K562 (cell line): ENCODE results near the gene PSMA7. TPM values are rescaled to one million over a fixed set of nuclear protein-coding genes. Genes with fewer than 3 reads are reported as not detected.

Experiments
- ATAC-seq: fragments of 200-7000 bp; cut with Tn5 transposase; 3 replicates; pipeline ENCODE4 v1.9.1; 2020; ENCODE audit warnings: moderate library complexity
- BruUV-seq: library from RNA; stranded (reverse); fragments of 400-500 nt; replicated peaks from 2 replicates; lab custom pipeline; 2021; lab: Mats Ljungman, UMichigan
- CTCF ChIA-PET: fragments of 300-600 bp; formaldehyde crosslinking; extraction: SDS; loops from one replicate; lab custom pipeline; 2021; ENCODE audit warnings: low intra/inter-chr PET ratio; lab: Yijun Ruan, JAX
- POLR2A ChIA-PET: fragments of 300-600, 350-650 bp; sonication (Branson Sonifier 250); formaldehyde crosslinking; extraction: SDS; loops from one replicate; lab custom pipeline; 2021; ENCODE audit warnings: antibody characterized with exemption, inconsistent platforms; lab: Yijun Ruan, JAX
- DNase-seq, 4 experiments: peaks; one replicate each; pipeline versions ENCODE4 v3.0.0 to v3.0.0-alpha.2; 2011 to 2018; ENCODE audit warnings: low spot score in 3 of 4, mixed read lengths in 3 of 4; ENCODE audit errors: extremely low read depth in 1 of 4
- FAIRE-seq: peaks from 2 replicates; lab custom pipeline; 2011; peaks lifted over from hg19 to GRCh38; lab: Jason Lieb, UNC
- H2AFZ ChIP-seq: 2 replicates; pipeline ENCODE4 v1.6.0; 2011; ENCODE audit warnings: low read depth, low read length, control low read depth, inconsistent platforms
- H3K27ac ChIP-seq: fragments of 200-600 bp; 3 replicates; pipeline ENCODE4 v1.8.0; 2011; ENCODE audit warnings: low read depth, mild to moderate bottlenecking, control low read depth, inconsistent platforms, low read length, moderate library complexity, mixed read lengths; ENCODE audit errors: extremely low read depth
- H3K27me3 ChIP-seq, 2 experiments: fragments of 300-600 bp in 1 of 2; 2 replicates in 1 of 2; 3 replicates in 1 of 2; pipeline versions ENCODE4 v1.6.0 to v1.8.0; 2011; ENCODE audit warnings: inconsistent platforms in 2 of 2, low read length in 2 of 2, mild to moderate bottlenecking in 1 of 2, mixed read lengths in 1 of 2, moderate library complexity in 1 of 2; ENCODE audit not compliant: control insufficient read depth in 2 of 2, insufficient read depth in 2 of 2
- H3K36me3 ChIP-seq: fragments of 300-600 bp; 3 replicates; pipeline ENCODE4 v1.8.0; 2011; ENCODE audit warnings: mild to moderate bottlenecking, low read length, inconsistent platforms; ENCODE audit not compliant: control insufficient read depth, insufficient read depth
- H3K4me1 ChIP-seq, 2 experiments: fragments of 200-600 bp in 1 of 2; replicated peaks in 1 of 2; 2 replicates in 1 of 2; 3 replicates in 1 of 2; pipeline versions ENCODE4 v1.5.1 to v1.8.0; 2011; ENCODE audit warnings: inconsistent platforms in 2 of 2, low read length in 2 of 2, mild to moderate bottlenecking in 1 of 2, mixed read lengths in 1 of 2, moderate library complexity in 1 of 2; ENCODE audit not compliant: control insufficient read depth in 2 of 2, insufficient read depth in 2 of 2
- H3K4me2 ChIP-seq: 2 replicates; pipeline ENCODE4 v1.6.1; 2011; ENCODE audit warnings: low read length, control low read depth, inconsistent platforms, mixed read lengths; ENCODE audit not compliant: insufficient read depth
- H3K4me3 ChIP-seq: fragments of 200-600 bp; sonication (generic), shearing (Covaris generic); 2 replicates; pipeline ENCODE4 v1.5.1; 2016; ENCODE audit warnings: control low read depth, inconsistent platforms
- H3K79me2 ChIP-seq: fragments of 200-600 bp; 3 replicates; pipeline ENCODE4 v1.8.0; 2011; ENCODE audit warnings: low read length, inconsistent platforms; ENCODE audit not compliant: control insufficient read depth, insufficient read depth
- H3K9ac ChIP-seq, 2 experiments: 2 replicates each; pipeline versions ENCODE4 v1.6.0 to v1.6.1; 2011; ENCODE audit warnings: low read depth in 2 of 2, low read length in 2 of 2, control low read depth in 1 of 2, inconsistent platforms in 1 of 2, mild to moderate bottlenecking in 1 of 2, mixed read lengths in 1 of 2; ENCODE audit not compliant: insufficient read depth in 1 of 2
- H3K9me1 ChIP-seq: one replicate; pipeline ENCODE4 v1.6.0; 2011; ENCODE audit warnings: inconsistent platforms, mild to moderate bottlenecking, low read length, moderate library complexity; ENCODE audit not compliant: control insufficient read depth, insufficient read depth
- H3K9me3 ChIP-seq: replicated peaks from 2 replicates; pipeline ENCODE4 v1.5.1; 2011; ENCODE audit warnings: low read depth, low read length, inconsistent platforms; ENCODE audit not compliant: control insufficient read depth, insufficient read depth
- H4K20me1 ChIP-seq: replicated peaks from 2 replicates; pipeline ENCODE4 v1.6.1; 2011; ENCODE audit warnings: low read length, inconsistent platforms, mixed read lengths; ENCODE audit not compliant: control insufficient read depth, insufficient read depth
- ATF4 ChIP-seq: fragments of 450-650 bp; formaldehyde crosslinking; IDR thresholded peaks from 2 replicates; pipeline ENCODE4 v1.4.0; 2022; ENCODE audit warnings: mild to moderate bottlenecking, moderate library complexity
- HES1 ChIP-seq: fragments of 450-650 bp; IDR thresholded peaks from 2 replicates; pipeline ENCODE4 v1.6.1; 2016; ENCODE audit warnings: low read depth, mild to moderate bottlenecking, moderate library complexity
- KDM2B ChIP-seq: fragments of 250-450 bp; sonication (Bioruptor Pico); IDR thresholded peaks from 2 replicates; pipeline ENCODE4 v1.8.0; 2021; ENCODE audit warnings: mild to moderate bottlenecking, moderate library complexity
- LEF1 ChIP-seq: fragments of 450-650 bp; IDR thresholded peaks from 2 replicates; pipeline ENCODE4 v1.6.1; 2016; ENCODE audit warnings: mild to moderate bottlenecking
- MYC ChIP-seq, 2 experiments: fragments of 250-450 bp in 1 of 2; sonication (Bioruptor Pico) in 1 of 2; IDR thresholded peaks; 2 replicates each; pipeline versions ENCODE4 v1.5.1 to v1.6.1; 2012 to 2021; ENCODE audit warnings: low read depth in 2 of 2, borderline replicate concordance in 1 of 2, improper control_type of control experiment in 1 of 2, low read length in 1 of 2, mild to moderate bottlenecking in 1 of 2, moderate library complexity in 1 of 2
- SMAD2 ChIP-seq: fragments of 150-350 bp; IDR thresholded peaks from 2 replicates; pipeline ENCODE4 v1.6.1; 2014; ENCODE audit warnings: low read depth, mild to moderate bottlenecking, low read length
- ZNF707 ChIP-seq: fragments of 250-450 bp; sonication (Bioruptor Pico); conservative IDR thresholded peaks from 2 replicates; pipeline ENCODE4 v1.8.0; 2022; ENCODE audit warnings: inconsistent platforms, mild to moderate bottlenecking, moderate library complexity
- WGBS: fragments of 100-300 bp; shearing (Covaris generic); methylation state at CpG from one replicate; pipeline ENCODE4 v1.1.6; 2016; ENCODE audit warnings: low coverage, mixed read lengths; ENCODE audit not compliant: insufficient coverage; ENCODE audit errors: missing lambda C conversion rate; 5-methylcytosine and 5-hydroxymethylcytosine counted together
- in situ Hi-C: fragments of 300-500 bp; cut with MboI; formaldehyde crosslinking; loops from 4 replicates; pipeline ENCODE4 v1.15.0; 2018; ENCODE audit warnings: inconsistent platforms, mixed read lengths
- intact Hi-C: fragments of 100-400 bp; cut with micrococcal nuclease; formaldehyde crosslinking; loops from 2 replicates; pipeline ENCODE4 v1.14.2; 2022
- polyA plus RNA-seq, 8 experiments: library from polyadenylated mRNA; depleted of rRNA in 4 of 8; stranded (reverse) in 5 of 8; unstranded in 3 of 8; fragments of >200 nt; fragmentation: Nextera tagmentation in 2 of 8; fragmentation: Illumina TruSeq in 1 of 8; extraction: Ambion mirVana in 2 of 8; extraction: Trizol in 1 of 8; gene quantifications; 2 replicates each; pipeline versions ENCODE4 v1.2.1 to v1.2.3, GENCODE V29; 2011 to 2014; ENCODE audit warnings: inconsistent platforms in 1 of 8, missing spikeins in 1 of 8
- total RNA-seq, 7 experiments: library from RNA; depleted of rRNA in 6 of 7; stranded (reverse); fragments of >200 nt in 6 of 7; fragmentation: Illumina TruSeq in 2 of 7; extraction: Trizol in 2 of 7; gene quantifications; 2 replicates each; pipeline versions ENCODE4 v1.2.1 to v1.2.3, GENCODE V29; 2011 to 2021; ENCODE audit warnings: low replicate concordance in 1 of 7

The PSMA7 gene
- total and polyA plus RNA-seq, 9 of the 15 experiments (the other 6 are each of a cell fraction or from before 2014, with no cell fraction given), result 257 to 510 (median 393) TPM

- no peaks in the 10 kb centered on the region for H3K9me1 ChIP-seq
- H3K27me3 ChIP-seq, result no peaks in the 10 kb centered on the region
- WGBS, result 97% methylated on average over 19 of the region's 20 CpGs
- no peak overlapping the region for H3K4me2 ChIP-seq
- H3K36me3 ChIP-seq, result peaks cover 97% of the 10 kb centered on the region
- H2AFZ ChIP-seq, result no peak overlapping the region
- POLR2A ChIA-PET, result interaction anchor here (0.8 to 9.5 kb wide), 4 partner anchors 6 to 14 kb away, joined by 3 to 78 read pairs (median 4); no protein-coding TSS in a partner anchor
- H3K79me2 ChIP-seq, result peaks cover 10% of the 10 kb centered on the region; the same call in 2 of the 3 replicates
- ATAC-seq, result no peak
- DNase-seq, result no peak
- intact Hi-C loops, result no loop called here
- no peak overlapping the region for H3K27ac ChIP-seq
- CTCF ChIA-PET, result no interaction called here
- no TSS peak for BruUV-seq
- no peaks in the 10 kb centered on the region for H3K9me3 ChIP-seq
- 0 out of 2 replicates have a peak, but pooled peaks cover 8% of the 10 kb centered on the region for H4K20me1 ChIP-seq
- no peak overlapping the region for H3K9ac ChIP-seq
- no peak overlapping the region for H3K4me3 ChIP-seq
- H3K4me1 ChIP-seq, result peaks cover 0 to 7% of the 10 kb centered on the region in 2 experiments; a peak in 1 of 5 replicates
- TF ChIP-seq HES1 (no peak), MYC (IDR thresholded peaks at IDR 0.05; ENCODE audit: low read depth, low read length) (no peak), MYC (CRISPR knock-in tag; IDR thresholded peaks at IDR 0.05; ENCODE audit: borderline replicate concordance, low read depth) (no peak), LEF1 (no peak), ATF4 (no peak), KDM2B (CRISPR knock-in tag) (no peak), SMAD2 (no peak), ZNF707 (CRISPR knock-in tag) (no peak)
- TF ChIP-seq, all 486 proteins: peak for 0
- FAIRE-seq, result no peak
- in situ Hi-C loops, result no loop called here
These were observed 13.3 kb downstream of the PSMA7 start for GRCh38 chr20:62129731-62130531.
